Heart right ventricle (tissue), 16 donors: ENCODE measurements around the gene PHRF1. TPM values are rescaled to one million over a fixed set of nuclear protein-coding genes. Genes with fewer than 3 reads are reported as not detected.

Source experiments
- ATAC-seq, 8 donors: fragments of 200-7000 bp; cut with Tn5 transposase; one replicate each; pipeline ENCODE4 v1.9.1; 2020; ENCODE audit warnings: mild to moderate bottlenecking in 8 of 8, moderate library complexity in 8 of 8, moderate number of reproducible peaks in 1 of 8
- DNase-seq, 2 donors: peaks; one replicate each; pipeline ENCODE4 v3.0.0-alpha.2; 2020
- H3K27ac ChIP-seq, 10 donors: fragments of 200-600 bp; sonication (generic) in 2 of 10; one replicate each; pipeline versions ENCODE4 v1.5.0 to v1.8.0; 2020 to 2022; ENCODE audit warnings: mild to moderate bottlenecking in 3 of 10
- H3K27me3 ChIP-seq, 7 donors: fragments of 200-600 bp; one replicate each; pipeline ENCODE4 v1.8.0; 2021 to 2022; ENCODE audit warnings: mild to moderate bottlenecking in 2 of 7
- H3K36me3 ChIP-seq, 9 donors: fragments of 200-600 bp; sonication (generic) in 1 of 9; one replicate each; pipeline versions ENCODE4 v1.5.0 to v1.8.0; 2020 to 2022; ENCODE audit warnings: mild to moderate bottlenecking in 2 of 9
- H3K4me1 ChIP-seq, 9 donors: fragments of 200-600 bp; sonication (generic) in 1 of 9; one replicate each; pipeline versions ENCODE4 v1.5.0 to v1.8.0; 2020 to 2022; ENCODE audit warnings: mild to moderate bottlenecking in 4 of 9
- H3K4me3 ChIP-seq, 10 donors: fragments of 200-600 bp; sonication (generic) in 2 of 10; one replicate each; pipeline versions ENCODE4 v1.5.0 to v1.8.0; 2020 to 2022; ENCODE audit warnings: mild to moderate bottlenecking in 7 of 10, moderate library complexity in 2 of 10
- H3K9me3 ChIP-seq, 11 donors: fragments of 200-600 bp in 10 of 11; sonication (generic) in 2 of 11; one replicate each; pipeline versions ENCODE4 v1.5.0 to v1.8.0; 2013 to 2022; ENCODE audit warnings: mild to moderate bottlenecking in 2 of 11, control low read depth in 1 of 11, moderate library complexity in 1 of 11
- CTCF ChIP-seq, 9 donors: fragments of 200-600 bp; sonication (generic) in 2 of 9; IDR thresholded peaks; one replicate each; pipeline versions ENCODE4 v1.5.0 to v1.8.0; 2021 to 2022; ENCODE audit warnings: antibody characterized with exemption in 9 of 9, mild to moderate bottlenecking in 5 of 9, moderate library complexity in 1 of 9
- WGBS, 2 donors: extraction: QIAGEN DNeasy Blood & Tissue Kit; methylation state at CpG; one replicate each; pipeline ENCODE4 v1.1.7; 2013; ENCODE audit warnings: inconsistent platforms in 1 of 2; 5-methylcytosine and 5-hydroxymethylcytosine counted together
- intact Hi-C, 10 donors: fragments of 100-400 bp; cut with DNase I; formaldehyde crosslinking; loops; one replicate each; pipeline versions ENCODE4 v1.11.1 to v1.14.2; 2022
- polyA plus RNA-seq, 2 donors: library from polyadenylated mRNA; stranded (reverse); fragments of 200-250 nt; gene quantifications; one replicate each; pipeline ENCODE4 v1.2.3, GENCODE V29; 2013
- total RNA-seq, 10 donors: library from RNA; stranded (reverse); fragmentation: NEBNext Ultra II Directional in 3 of 10; extraction: Animal tissue kit (Norgen Biotek cat#: 25700) in 3 of 10; gene quantifications; one replicate each; pipeline versions ENCODE4 v1.2.1 to v1.2.4, GENCODE V29; 2021 to 2023
- donor health status: Arrhythmogenic right ventricular cardiomyopathy.
- donor health status: ischemic (EF 13 %, LVEDD 7.1; RV severe dilation, severe dysfunction).
- donor health status: healthy with polysubstance abuse.
- donor health status: DM: no; HTN: yes; CAD: no.
- donor health status: DM: no; HTN: no; CAD: no.
- donor health status: ischemic (EF 25% LVEDD 6.9; RV normal size, moderate dysfunction).
- donor health status: ischemic (EF 25% LVEDD 5.7; RV mildly dilated, moderate dysfunction).
- donor health status: healthy.
- donor health status: DM: yes; HTN: yes; CAD: no.
- donor health status: Ischemic cardiomyopathy.
- donor health status: ischemic (EF 35%, LVEDD 5.7; RV mildly dilated, moderate dysfunction).
- donor health status: nonischemic (EF 11% LVEDD 7.7; RV severe dilation, severe dysfunction).
- donor health status: DM: yes; HTN: yes; CAD: no.
- donor health status: PGD.
- donor health status: ischemic (EF 29% LVEDD 5.4; RV normal size, mild dysfunction).
- donor health status: nonischemic (EF 23%, LVEDD 6.1; RV moderate dilation, normal function).

Gene PHRF1
- total and polyA plus RNA-seq, 12 donors: 10.5 to 23.0 (median 18.5) TPM

DNA sequence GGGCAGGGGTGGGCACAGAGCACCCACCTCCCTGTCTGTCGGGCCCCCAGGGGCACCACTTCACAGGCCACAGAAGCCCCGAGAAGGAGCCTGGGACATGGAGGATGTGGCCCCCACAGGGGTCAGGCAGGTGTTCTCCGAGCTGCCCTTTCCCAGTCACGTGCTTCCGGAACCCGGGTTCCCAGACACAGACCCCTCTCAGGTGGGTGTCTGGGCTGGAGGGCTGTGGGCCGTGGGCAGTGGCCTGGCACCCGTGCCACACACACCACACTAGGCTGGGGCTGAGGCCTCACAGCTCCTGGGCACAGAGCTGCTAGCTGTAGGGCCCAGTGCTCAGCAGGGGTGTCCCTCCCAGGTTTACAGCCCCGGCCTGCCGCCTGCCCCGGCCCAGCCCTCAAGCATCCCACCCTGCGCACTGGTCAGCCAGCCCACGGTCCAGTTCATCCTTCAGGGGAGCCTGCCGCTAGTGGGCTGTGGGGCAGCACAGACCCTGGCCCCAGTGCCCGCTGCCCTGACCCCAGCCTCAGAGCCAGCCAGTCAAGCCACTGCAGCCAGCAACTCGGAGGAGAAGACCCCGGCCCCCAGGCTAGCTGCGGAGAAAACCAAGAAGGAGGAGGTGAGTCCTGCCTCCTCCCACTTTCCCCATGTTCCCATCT lies 34.0 kb downstream of the PHRF1 start:
- 95 to 97% methylated on average over 18 of the region's 18 CpGs for WGBS, 2 donors
- TF ChIP-seq CTCF (IDR thresholded peaks at IDR 0.05): no peak
- Histone ChIP-seq H3K9me3 (no peaks in the 10 kb centered on the region), H3K4me3 (no peak overlapping the region), H3K4me1 (peaks cover 13 to 50% (median 30%) of the 10 kb centered on the region in 9 donors), H3K27ac (no peak overlapping the region), H3K36me3 (peaks cover 0 to 98% (median 68%) of the 10 kb centered on the region in 9 donors), H3K27me3 (no peaks in the 10 kb centered on the region)
- ATAC-seq (no peak), DNase-seq (no peak)
- intact Hi-C loops: loop anchor here in 1 of 10 donors (5.0 kb wide), 1 partner anchor 33 kb away; the partner anchor contains the start of gene PHRF1

DNA sequence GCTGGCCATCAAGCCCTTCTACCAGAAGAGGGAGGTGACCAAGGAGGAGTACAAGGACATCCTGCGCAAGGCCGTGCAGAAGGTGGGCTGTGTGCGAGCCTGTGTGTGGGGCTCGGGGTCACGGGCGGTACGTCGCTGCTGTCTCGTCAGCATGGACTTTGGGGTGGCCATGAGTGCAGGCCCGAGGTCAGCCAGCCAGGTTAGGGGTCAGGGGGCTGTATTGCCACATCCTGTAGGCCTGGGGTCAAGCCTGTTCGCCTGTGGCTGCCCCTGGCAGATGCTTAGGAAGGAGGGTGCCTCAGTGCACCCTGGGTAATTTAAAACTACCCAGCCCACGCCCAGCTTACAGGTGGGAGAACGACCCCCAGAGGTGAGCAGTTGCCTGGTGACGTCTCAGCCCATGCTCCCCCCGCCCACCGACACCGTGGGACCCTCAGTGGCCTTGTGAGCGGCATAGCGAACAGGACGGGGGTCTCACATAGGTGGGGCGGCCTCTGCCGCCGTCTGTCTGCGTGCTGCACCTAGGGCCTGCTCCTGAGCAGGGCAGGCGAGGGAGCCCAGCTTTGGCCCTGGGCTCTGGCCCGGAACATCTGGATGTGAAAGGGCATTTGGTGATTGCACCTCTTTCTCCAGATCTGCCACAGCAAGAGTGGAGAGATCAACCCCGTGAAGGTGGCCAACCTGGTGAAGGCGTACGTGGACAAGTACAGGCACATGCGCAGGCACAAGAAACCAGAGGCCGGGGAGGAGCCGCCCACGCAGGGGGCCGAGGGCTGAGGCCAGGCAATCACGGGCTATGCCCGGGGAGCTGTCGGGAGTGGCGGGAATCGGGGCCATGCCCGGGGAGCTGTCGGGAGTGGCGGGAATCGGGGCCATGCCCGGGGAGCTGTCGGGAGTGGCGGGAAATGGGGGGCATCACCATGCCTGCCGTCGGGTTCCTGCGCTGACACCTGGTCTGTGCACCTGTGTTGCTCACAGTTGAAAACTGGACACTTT lies 35.0 kb downstream of the PHRF1 start:
- peaks cover 13 to 49% (median 31%) of the 10 kb centered on the region in 9 donors for H3K4me1 ChIP-seq
- ATAC-seq (no peak), DNase-seq (no peak)
- WGBS, 2 donors: 86 to 93% methylated on average over 45 to 49 of the region's 49 CpGs
- H3K27me3 ChIP-seq: no peaks in the 10 kb centered on the region
- intact Hi-C loops: loop anchor here in 1 of 10 donors (5.0 kb wide), 1 partner anchor 34 kb away; the partner anchor contains the start of gene PHRF1
- no peak for TF ChIP-seq CTCF (IDR thresholded peaks at IDR 0.05)
- H3K27ac ChIP-seq: no peak overlapping the region
- no peaks in the 10 kb centered on the region for H3K9me3 ChIP-seq
- peaks cover 0 to 88% (median 60%) of the 10 kb centered on the region in 9 donors for H3K36me3 ChIP-seq
- H3K4me3 ChIP-seq: no peak overlapping the region

- DNase-seq: no peak
- intact Hi-C loops: loop anchor here in 1 of 10 donors (5.0 kb wide), 1 partner anchor 35 kb away; the partner anchor contains the start of gene PHRF1
Measured at GRCh38 chr11:612201-612960, 36.1 kb downstream of the PHRF1 start.

More at GRCh38 chr11:612201-612960, 36.1 kb downstream of the PHRF1 start:
- Histone ChIP-seq H3K36me3 (peaks cover 0 to 77% (median 53%) of the 10 kb centered on the region in 9 donors), H3K27me3 (no peaks in the 10 kb centered on the region), H3K4me1 (peaks cover 13 to 56% (median 36%) of the 10 kb centered on the region in 9 donors), H3K27ac (peak overlapping the region in 4 of 10 donors; percentile 19 to 98 (median 80)), H3K4me3 (no peak overlapping the region), H3K9me3 (no peaks in the 10 kb centered on the region)
- no peak for ATAC-seq
- 67 to 77% methylated on average over 27 of the region's 27 CpGs for WGBS, 2 donors
- TF ChIP-seq CTCF (IDR thresholded peaks at IDR 0.05): no peak
